Body of pancreas (tissue), 4 donors: ENCODE measurements around the gene TMTC2.

Source experiments
- POLR2A ChIP-seq, 3 donors: fragments of 450-650 bp; IDR thresholded peaks; one replicate each; pipeline ENCODE4 v1.6.1; 2016; ENCODE audit warnings: antibody characterized with exemption in 3 of 3, mild to moderate bottlenecking in 2 of 3
- TF ChIP-seq, protein P1 (sequence below), 7 experiments: fragments of 450-650 bp in 4 of 7; fragments of 200-600 bp in 3 of 7; sonication (generic) in 3 of 7; IDR thresholded peaks; one replicate each; pipeline ENCODE4 v1.5.1; 2016 to 2019; ENCODE audit warnings: antibody characterized with exemption in 7 of 7

DNA sequence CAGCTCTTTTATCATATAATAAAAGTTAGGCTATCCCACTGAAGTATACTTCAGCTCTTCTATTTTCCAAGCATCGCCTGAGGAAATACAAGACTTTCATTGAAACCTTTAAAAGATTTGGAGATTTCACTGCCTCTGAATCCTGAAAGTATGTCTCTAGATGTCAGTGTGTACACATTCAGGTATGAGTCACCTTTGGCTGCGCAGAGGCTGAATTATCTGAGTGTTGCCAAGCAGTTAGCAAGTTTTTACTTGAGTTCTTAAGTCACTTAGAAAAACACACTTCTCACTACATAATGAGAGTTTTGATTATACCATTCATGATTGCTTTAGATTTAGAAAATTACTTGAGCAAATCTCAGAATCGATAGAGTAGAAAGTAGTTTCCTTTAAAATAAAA, 210.3 kb downstream of the TMTC2 start:
- no peak for TF ChIP-seq POLR2A (IDR thresholded peaks at IDR 0.05)
- TF ChIP-seq, protein P1, sequence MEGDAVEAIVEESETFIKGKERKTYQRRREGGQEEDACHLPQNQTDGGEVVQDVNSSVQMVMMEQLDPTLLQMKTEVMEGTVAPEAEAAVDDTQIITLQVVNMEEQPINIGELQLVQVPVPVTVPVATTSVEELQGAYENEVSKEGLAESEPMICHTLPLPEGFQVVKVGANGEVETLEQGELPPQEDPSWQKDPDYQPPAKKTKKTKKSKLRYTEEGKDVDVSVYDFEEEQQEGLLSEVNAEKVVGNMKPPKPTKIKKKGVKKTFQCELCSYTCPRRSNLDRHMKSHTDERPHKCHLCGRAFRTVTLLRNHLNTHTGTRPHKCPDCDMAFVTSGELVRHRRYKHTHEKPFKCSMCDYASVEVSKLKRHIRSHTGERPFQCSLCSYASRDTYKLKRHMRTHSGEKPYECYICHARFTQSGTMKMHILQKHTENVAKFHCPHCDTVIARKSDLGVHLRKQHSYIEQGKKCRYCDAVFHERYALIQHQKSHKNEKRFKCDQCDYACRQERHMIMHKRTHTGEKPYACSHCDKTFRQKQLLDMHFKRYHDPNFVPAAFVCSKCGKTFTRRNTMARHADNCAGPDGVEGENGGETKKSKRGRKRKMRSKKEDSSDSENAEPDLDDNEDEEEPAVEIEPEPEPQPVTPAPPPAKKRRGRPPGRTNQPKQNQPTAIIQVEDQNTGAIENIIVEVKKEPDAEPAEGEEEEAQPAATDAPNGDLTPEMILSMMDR (IDR thresholded peaks at IDR 0.05) = peak in 1 of 7 experiments; percentile 16
